ENCODE data around the gene PCSK7. TPM values are rescaled to one million over a fixed set of nuclear protein-coding genes. Genes with fewer than 3 reads are reported as not detected.

PCSK7 gene
- total RNA-seq, 1 donor from 2014 or later, result 14.2 TPM

DNA sequence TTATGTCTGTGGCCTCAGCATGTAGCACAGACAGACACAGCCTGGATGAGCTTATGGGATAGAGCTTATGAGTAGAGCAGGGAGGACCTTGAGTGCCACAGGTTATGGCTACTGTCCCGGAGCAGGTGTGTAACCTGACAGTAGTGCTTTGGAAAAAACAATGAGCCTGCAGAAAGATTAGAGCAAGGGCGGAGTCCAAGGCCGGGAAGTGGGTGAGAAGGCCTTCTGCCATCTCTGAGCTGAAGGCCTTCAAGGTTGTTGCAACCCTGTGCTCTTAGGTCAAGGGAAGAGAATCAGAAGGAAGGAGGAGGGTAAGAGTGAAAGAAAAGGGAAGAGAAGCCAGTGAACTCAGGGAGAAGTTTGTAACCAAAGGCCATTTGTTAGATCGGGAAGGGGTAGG, 36.6 kb downstream of the PCSK7 start:
- H3K4me3 Mint-ChIP-seq, result no peak overlapping the region
- Histone ChIP-seq H3K4me2 (no peak overlapping the region), H3K27ac (no peak overlapping the region), H3K9ac (no peak overlapping the region), H3K4me1 (peaks cover 25% of the 10 kb centered on the region), H2AFZ (replicated peaks) (no peak overlapping the region), H4K20me1 (ENCODE audit: low read depth) (no peaks in the 10 kb centered on the region), H3K79me2 (ENCODE audit: low read depth) (no peaks in the 10 kb centered on the region), H3K9me3 (ENCODE audit: low read depth) (no peaks in the 10 kb centered on the region), H3K4me3 (no peak overlapping the region), H3K36me3 (no peaks in the 10 kb centered on the region), H3F3A (ENCODE audit: low read depth) (peaks cover 26% of the 10 kb centered on the region), H3K27me3 (no peaks in the 10 kb centered on the region)
- DNase-seq (ENCODE audit: low spot score), result no peak
- TF ChIP-seq EZH2 (IDR thresholded peaks at IDR 0.05) (no peak), EZH2phosphoT487 (IDR thresholded peaks at IDR 0.05) (no peak)
- TF ChIP-seq, protein P1, sequence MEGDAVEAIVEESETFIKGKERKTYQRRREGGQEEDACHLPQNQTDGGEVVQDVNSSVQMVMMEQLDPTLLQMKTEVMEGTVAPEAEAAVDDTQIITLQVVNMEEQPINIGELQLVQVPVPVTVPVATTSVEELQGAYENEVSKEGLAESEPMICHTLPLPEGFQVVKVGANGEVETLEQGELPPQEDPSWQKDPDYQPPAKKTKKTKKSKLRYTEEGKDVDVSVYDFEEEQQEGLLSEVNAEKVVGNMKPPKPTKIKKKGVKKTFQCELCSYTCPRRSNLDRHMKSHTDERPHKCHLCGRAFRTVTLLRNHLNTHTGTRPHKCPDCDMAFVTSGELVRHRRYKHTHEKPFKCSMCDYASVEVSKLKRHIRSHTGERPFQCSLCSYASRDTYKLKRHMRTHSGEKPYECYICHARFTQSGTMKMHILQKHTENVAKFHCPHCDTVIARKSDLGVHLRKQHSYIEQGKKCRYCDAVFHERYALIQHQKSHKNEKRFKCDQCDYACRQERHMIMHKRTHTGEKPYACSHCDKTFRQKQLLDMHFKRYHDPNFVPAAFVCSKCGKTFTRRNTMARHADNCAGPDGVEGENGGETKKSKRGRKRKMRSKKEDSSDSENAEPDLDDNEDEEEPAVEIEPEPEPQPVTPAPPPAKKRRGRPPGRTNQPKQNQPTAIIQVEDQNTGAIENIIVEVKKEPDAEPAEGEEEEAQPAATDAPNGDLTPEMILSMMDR (IDR thresholded peaks at IDR 0.05), result no peak
- H3K27ac Mint-ChIP-seq, result peak overlapping the region; percentile 73
- H3K4me1 Mint-ChIP-seq, result peaks cover 25% of the 10 kb centered on the region
- peaks cover 2% of the 10 kb centered on the region for H3K27me3 Mint-ChIP-seq (ENCODE audit: insufficient read depth, low read depth)
- H3K9me3 Mint-ChIP-seq, result no peaks in the 10 kb centered on the region
- peaks cover 10% of the 10 kb centered on the region for H3K36me3 Mint-ChIP-seq

GRCh38 chr11:117194267-117194666, 37.6 kb downstream of the PCSK7 start:
- H3K4me2 ChIP-seq, result no peak overlapping the region
- peaks cover 21% of the 10 kb centered on the region for H3F3A ChIP-seq (ENCODE audit: low read depth)
- no peaks in the 10 kb centered on the region for H4K20me1 ChIP-seq (ENCODE audit: low read depth)
- no peak overlapping the region for H3K4me3 ChIP-seq
- no peaks in the 10 kb centered on the region for H3K36me3 ChIP-seq
- H2AFZ ChIP-seq (replicated peaks), result no peak overlapping the region
- Mint-ChIP-seq H3K27me3 (ENCODE audit: insufficient read depth, low read depth) (peaks cover 2% of the 10 kb centered on the region), H3K4me1 (peaks cover 17% of the 10 kb centered on the region), H3K27ac (peak overlapping the region; percentile 8), H3K9me3 (no peaks in the 10 kb centered on the region), H3K4me3 (no peak overlapping the region), H3K36me3 (peaks cover 10% of the 10 kb centered on the region)
- H3K9ac ChIP-seq, result no peak overlapping the region
- no peaks in the 10 kb centered on the region for H3K79me2 ChIP-seq (ENCODE audit: low read depth)
- H3K27me3 ChIP-seq, result no peaks in the 10 kb centered on the region
- no peak for DNase-seq (ENCODE audit: low spot score)
- peaks cover 15% of the 10 kb centered on the region for H3K4me1 ChIP-seq
- no peaks in the 10 kb centered on the region for H3K9me3 ChIP-seq (ENCODE audit: low read depth)
- no peak overlapping the region for H3K27ac ChIP-seq
- TF ChIP-seq, protein P1 (IDR thresholded peaks at IDR 0.05), result no peak
- TF ChIP-seq EZH2 (IDR thresholded peaks at IDR 0.05) (no peak), EZH2phosphoT487 (IDR thresholded peaks at IDR 0.05) (no peak)

- H4K20me1 ChIP-seq (ENCODE audit: low read depth), result no peaks in the 10 kb centered on the region
- Mint-ChIP-seq H3K4me1 (peaks cover 12% of the 10 kb centered on the region), H3K4me3 (no peak overlapping the region), H3K27ac (no peak overlapping the region), H3K27me3 (ENCODE audit: insufficient read depth, low read depth) (peaks cover 2% of the 10 kb centered on the region), H3K36me3 (peaks cover 12% of the 10 kb centered on the region), H3K9me3 (no peaks in the 10 kb centered on the region)
- no peak for TF ChIP-seq EZH2phosphoT487 (IDR thresholded peaks at IDR 0.05)
- TF ChIP-seq EZH2 (IDR thresholded peaks at IDR 0.05), result no peak
- TF ChIP-seq, protein P1 (IDR thresholded peaks at IDR 0.05), result no peak
- DNase-seq (ENCODE audit: low spot score), result no peak
- no peak overlapping the region for H2AFZ ChIP-seq (replicated peaks)
- no peaks in the 10 kb centered on the region for H3K9me3 ChIP-seq (ENCODE audit: low read depth)
- H3K27me3 ChIP-seq, result no peaks in the 10 kb centered on the region
- H3K79me2 ChIP-seq (ENCODE audit: low read depth), result no peaks in the 10 kb centered on the region
- H3K9ac ChIP-seq, result no peak overlapping the region
- no peak overlapping the region for H3K4me3 ChIP-seq
- no peak overlapping the region for H3K27ac ChIP-seq
- peaks cover 8% of the 10 kb centered on the region for H3K4me1 ChIP-seq
- H3K4me2 ChIP-seq, result no peak overlapping the region
- peaks cover 13% of the 10 kb centered on the region for H3F3A ChIP-seq (ENCODE audit: low read depth)
- no peaks in the 10 kb centered on the region for H3K36me3 ChIP-seq
Observed at GRCh38 chr11:117193130-117194020, 38.5 kb downstream of the PCSK7 start.

Measured in neural progenitor cell (in vitro differentiated cells).